Loucy (cell line): Measurements from ENCODE around the gene PTPRN2.

Source experiments
- H2AFZ ChIP-seq: fragments of 200-600 bp; sonication (generic); 2 replicates; pipeline ENCODE4 v1.6.0; 2016; ENCODE audit warnings: antibody characterized with exemption, mild to moderate bottlenecking, low read length, moderate library complexity
- H3F3A ChIP-seq: fragments of 200-600 bp; 2 replicates; pipeline ENCODE4 v1.6.0; 2016; ENCODE audit warnings: antibody characterized with exemption, low read depth, mild to moderate bottlenecking
- H3K27me3 ChIP-seq: fragments of 200-600 bp; sonication (generic); 2 replicates; pipeline ENCODE4 v1.6.1; 2014; ENCODE audit warnings: low read length, mild to moderate bottlenecking; ENCODE audit not compliant: insufficient read depth, poor library complexity, severe bottlenecking
- H3K36me3 ChIP-seq: fragments of 200-600 bp; sonication (generic); 2 replicates; pipeline ENCODE4 v1.6.1; 2016; ENCODE audit warnings: low read length; ENCODE audit not compliant: insufficient read depth
- H3K4me1 ChIP-seq: fragments of 200-600 bp; sonication (generic); 2 replicates; pipeline ENCODE4 v1.5.1; 2014; ENCODE audit warnings: low read length, mild to moderate bottlenecking; ENCODE audit not compliant: insufficient read depth, poor library complexity, severe bottlenecking
- H3K4me2 ChIP-seq: fragments of 200-600 bp; sonication (generic); 2 replicates; pipeline ENCODE4 v1.6.0; 2014; ENCODE audit warnings: antibody characterized with exemption, low read length, low read depth, mild to moderate bottlenecking; ENCODE audit not compliant: poor library complexity, severe bottlenecking
- H3K4me3 ChIP-seq: fragments of 200-600 bp; sonication (generic); 2 replicates; pipeline ENCODE4 v1.5.1; 2014; ENCODE audit warnings: low read length, mild to moderate bottlenecking, mixed read lengths; ENCODE audit not compliant: poor library complexity, severe bottlenecking
- H3K79me2 ChIP-seq: fragments of 200-600 bp; sonication (generic); 2 replicates; pipeline ENCODE4 v1.6.1; 2014; ENCODE audit warnings: low read length; ENCODE audit not compliant: insufficient read depth
- H3K9ac ChIP-seq: fragments of 200-600 bp; sonication (generic); 2 replicates; pipeline ENCODE4 v1.6.0; 2014; ENCODE audit warnings: mild to moderate bottlenecking, low read depth, low read length, moderate library complexity; ENCODE audit not compliant: poor library complexity, severe bottlenecking
- H3K9me2 ChIP-seq: fragments of 200-600 bp; sonication (generic); replicated peaks from 2 replicates; pipeline ENCODE4 v1.6.1; 2016; ENCODE audit warnings: low read depth, low read length, mixed read lengths
- H3K9me3 ChIP-seq: fragments of 200-600 bp; sonication (generic); 2 replicates; pipeline ENCODE4 v1.6.1; 2014; ENCODE audit warnings: mild to moderate bottlenecking, antibody characterized with exemption, low read length, low read depth; ENCODE audit not compliant: insufficient read depth
- H4K20me1 ChIP-seq: fragments of 200-600 bp; sonication (generic); 2 replicates; pipeline ENCODE4 v1.6.0; 2014; ENCODE audit warnings: antibody characterized with exemption, low read length, mild to moderate bottlenecking; ENCODE audit not compliant: insufficient read depth, poor library complexity, severe bottlenecking
- CTCF ChIP-seq: fragments of 200-600 bp; sonication (generic); conservative IDR thresholded peaks from 2 replicates; pipeline ENCODE4 v1.5.1; 2014; ENCODE audit warnings: mild to moderate bottlenecking, antibody characterized with exemption, low read length
- EZH2phosphoT487 ChIP-seq: fragments of 200-600 bp; IDR thresholded peaks from 2 replicates; pipeline ENCODE4 v1.6.1; 2018; ENCODE audit warnings: antibody characterized with exemption, mild to moderate bottlenecking, moderate library complexity, borderline replicate concordance

The PTPRN2 gene

GRCh38 chr7:158454631-158455030, 133.0 kb downstream of the PTPRN2 start:
- Histone ChIP-seq H3K4me3 (no peak overlapping the region), H3K9ac (no peak overlapping the region), H3K79me2 (no peaks in the 10 kb centered on the region), H3K4me1 (no peaks in the 10 kb centered on the region), H3K9me3 (peaks cover 23% of the 10 kb centered on the region; the same call in 1 of the 2 replicates), H3K4me2 (no peak overlapping the region), H3K9me2 (no peaks in the 10 kb centered on the region), H3K36me3 (no peaks in the 10 kb centered on the region), H3K27me3 (no peaks in the 10 kb centered on the region), H4K20me1 (no peaks in the 10 kb centered on the region), H3F3A (no peaks in the 10 kb centered on the region), H2AFZ (no peak overlapping the region)
- no peak for TF ChIP-seq CTCF
- TF ChIP-seq EZH2phosphoT487: no peak

- Histone ChIP-seq H3K27me3 (no peaks in the 10 kb centered on the region), H3K4me1 (no peaks in the 10 kb centered on the region), H3K9me2 (no peaks in the 10 kb centered on the region), H2AFZ (no peak overlapping the region), H3K4me2 (no peak overlapping the region), H3F3A (no peaks in the 10 kb centered on the region), H3K79me2 (no peaks in the 10 kb centered on the region), H3K36me3 (no peaks in the 10 kb centered on the region), H3K4me3 (no peak overlapping the region), H4K20me1 (no peaks in the 10 kb centered on the region), H3K9ac (no peak overlapping the region), H3K9me3 (peaks cover 29% of the 10 kb centered on the region; the same call in 1 of the 2 replicates)
- no peak for TF ChIP-seq CTCF
- TF ChIP-seq EZH2phosphoT487: no peak
Measured at GRCh38 chr7:158453663-158454062, 134.0 kb downstream of the PTPRN2 start.

GRCh38 chr7:158452331-158452730, 135.3 kb downstream of the PTPRN2 start:
- Histone ChIP-seq H3K4me2 (no peak overlapping the region), H3K79me2 (no peaks in the 10 kb centered on the region), H2AFZ (no peak overlapping the region), H3K4me3 (no peak overlapping the region), H3K9ac (no peak overlapping the region), H3F3A (no peaks in the 10 kb centered on the region), H4K20me1 (no peaks in the 10 kb centered on the region), H3K9me3 (peaks cover 27% of the 10 kb centered on the region; the same call in 1 of the 2 replicates), H3K4me1 (no peaks in the 10 kb centered on the region), H3K9me2 (no peaks in the 10 kb centered on the region), H3K27me3 (no peaks in the 10 kb centered on the region), H3K36me3 (no peaks in the 10 kb centered on the region)
- TF ChIP-seq EZH2phosphoT487 (no peak), CTCF (no peak)
